HuH-7 (cell line): ENCODE results near the gene MEGF11.
"Not testable (repeated sequence)": the region's sequence is repeated elsewhere in the genome, so short reads cannot be mapped to it uniquely, and the experiment has no call there.

Experiments
- DNase-seq: peaks from one replicate; pipeline ENCODE4 v3.0.0; 2011; ENCODE audit warnings: low spot score

Gene MEGF11

DNA sequence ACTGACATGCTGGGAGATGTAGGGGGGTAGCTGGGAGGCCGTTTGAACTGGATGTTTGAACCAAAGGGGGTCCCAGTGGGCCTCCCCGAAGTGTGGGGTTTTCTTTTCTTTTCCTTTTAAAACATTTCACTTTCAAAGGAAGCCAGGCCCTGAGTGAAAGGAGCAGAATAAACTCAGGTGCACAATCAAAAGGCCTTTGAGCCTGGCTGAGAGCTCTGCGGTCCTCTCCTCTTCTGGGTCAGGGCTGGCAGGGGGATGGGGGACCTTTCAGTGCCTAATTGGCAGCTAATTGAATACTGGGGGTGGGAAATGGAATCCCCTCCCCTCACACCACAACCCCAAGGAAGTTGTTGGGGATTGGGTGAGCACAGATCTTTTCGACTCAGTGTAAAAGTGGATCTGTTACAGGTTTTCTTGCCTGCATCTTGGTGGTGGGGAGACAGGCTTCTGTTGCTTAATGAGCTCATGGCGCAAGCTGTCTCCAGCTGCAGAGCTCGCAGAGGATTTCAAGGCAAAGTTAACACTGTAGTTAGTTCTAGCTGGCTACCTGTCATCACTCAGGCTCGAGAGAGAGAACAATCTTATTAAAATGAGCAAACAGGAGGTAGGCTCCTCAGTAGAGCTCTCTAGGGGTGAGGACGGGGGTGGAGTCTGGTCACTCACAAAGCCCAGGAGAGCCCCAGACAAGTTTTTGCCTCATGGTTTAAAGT is 251.7 kb downstream of the MEGF11 start:
- no peak for DNase-seq

GRCh38 chr15:66001042-66001441 is 252.5 kb downstream of the MEGF11 start:
- no peak for DNase-seq

GRCh38 chr15:65998486-65998885 is 255.1 kb downstream of the MEGF11 start:
- DNase-seq: no peak

DNA sequence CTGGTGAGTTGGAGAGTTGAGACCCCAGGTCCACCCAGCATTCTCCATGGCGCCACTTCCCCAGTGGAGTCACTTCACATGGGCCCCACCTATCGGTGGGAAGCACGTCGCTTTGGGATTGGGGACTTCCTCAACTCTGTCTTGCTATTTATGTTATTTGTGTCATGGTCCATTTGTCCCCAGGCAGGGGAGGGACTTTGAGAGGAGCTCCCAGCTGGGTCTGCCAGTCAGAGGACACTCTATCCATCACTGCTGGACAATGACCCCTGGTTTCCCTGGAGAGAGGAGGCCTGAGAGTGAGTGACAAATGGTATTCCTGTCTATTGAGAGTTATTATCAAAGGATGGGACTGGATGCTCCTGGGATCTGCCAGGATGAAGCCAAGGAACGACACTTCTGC is 256.6 kb downstream of the MEGF11 start:
- no peak for DNase-seq

DNA sequence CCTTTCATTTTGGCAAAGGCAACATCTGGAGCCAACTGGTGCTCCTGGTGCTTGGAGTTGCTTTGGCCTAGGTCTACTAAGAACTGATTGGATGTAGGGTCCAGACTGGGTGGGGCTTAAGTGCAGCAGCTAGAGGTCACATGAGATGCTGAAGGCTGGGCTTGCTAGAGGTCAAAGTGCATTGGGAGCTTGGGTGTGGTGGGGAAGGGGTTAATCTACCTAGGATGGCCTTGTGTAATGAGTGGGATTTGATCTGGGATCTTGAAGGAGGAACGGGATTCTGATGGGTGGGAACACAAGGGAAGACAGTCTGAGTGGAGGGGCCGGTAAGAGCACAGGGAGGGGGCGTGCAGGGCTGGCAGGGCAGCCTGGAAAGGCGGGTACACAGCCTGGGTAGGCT is 258.7 kb downstream of the MEGF11 start:
- no peak for DNase-seq

DNA sequence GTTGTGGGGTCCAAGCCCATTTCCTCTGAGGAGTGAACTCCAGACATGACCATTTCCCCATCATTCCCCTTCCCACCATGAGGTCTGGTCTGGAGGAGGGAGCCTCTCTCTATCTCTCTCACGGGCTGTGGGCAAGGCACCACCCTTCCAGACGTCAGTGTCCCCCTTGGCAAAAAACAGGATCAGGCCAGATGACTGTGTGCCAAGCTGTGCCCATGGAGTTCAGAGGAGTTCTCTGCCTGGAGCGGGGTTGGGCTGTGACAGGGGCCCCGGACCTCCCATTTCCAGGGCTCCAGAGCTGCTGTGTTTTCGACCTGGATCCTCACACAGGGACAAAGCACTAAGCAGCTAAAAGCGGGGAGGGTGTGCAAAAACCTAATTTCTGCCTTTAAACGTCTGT is 259.8 kb downstream of the MEGF11 start:
- DNase-seq: no peak

GRCh38 chr15:65993236-65993635 is 260.3 kb downstream of the MEGF11 start:
- no peak for DNase-seq

DNA sequence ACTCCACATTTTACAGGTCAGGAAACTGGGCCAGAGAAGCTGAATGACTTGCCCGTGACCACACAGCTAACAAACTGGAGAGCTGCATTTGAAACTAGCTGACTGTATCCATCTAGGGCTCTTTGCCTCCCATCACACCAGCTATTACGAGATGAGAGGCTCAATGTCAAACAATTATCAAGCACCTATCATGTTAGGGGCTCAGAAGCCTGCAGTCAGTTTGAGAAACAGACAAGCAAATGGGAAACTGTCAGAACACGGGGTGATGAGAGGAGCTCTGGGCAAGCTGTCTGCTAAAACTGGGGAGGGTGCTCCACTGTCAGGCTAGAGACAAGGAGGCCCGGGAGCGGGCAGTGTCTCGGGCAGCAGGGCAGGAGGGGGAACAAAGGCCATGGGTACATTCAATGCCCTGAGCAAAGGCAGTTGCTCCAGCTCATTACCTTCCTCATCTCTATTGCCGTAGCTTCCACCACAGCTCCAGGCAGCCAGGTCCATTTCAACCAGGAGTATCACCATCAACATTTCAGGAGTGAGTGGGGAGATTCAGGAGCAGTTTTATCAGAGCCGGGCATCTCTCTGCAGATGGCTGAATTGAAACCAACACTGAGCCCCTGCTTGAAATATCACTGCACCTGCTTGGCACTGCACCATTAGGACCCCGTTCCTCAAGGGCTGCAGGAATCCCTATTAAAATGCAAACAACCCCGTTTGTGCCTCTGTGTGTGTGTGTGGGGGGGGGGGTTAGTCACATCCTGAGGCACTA is 261.6 kb downstream of the MEGF11 start:
- no peak for DNase-seq

GRCh38 chr15:65990298-65990981 is 263.1 kb downstream of the MEGF11 start:
- no peak for DNase-seq

- no peak for DNase-seq
These were observed 266.4 kb downstream of the MEGF11 start for GRCh38 chr15:65987100-65987499.

- no peak for DNase-seq
These were observed 267.1 kb downstream of the MEGF11 start for GRCh38 chr15:65986416-65986815.

DNA sequence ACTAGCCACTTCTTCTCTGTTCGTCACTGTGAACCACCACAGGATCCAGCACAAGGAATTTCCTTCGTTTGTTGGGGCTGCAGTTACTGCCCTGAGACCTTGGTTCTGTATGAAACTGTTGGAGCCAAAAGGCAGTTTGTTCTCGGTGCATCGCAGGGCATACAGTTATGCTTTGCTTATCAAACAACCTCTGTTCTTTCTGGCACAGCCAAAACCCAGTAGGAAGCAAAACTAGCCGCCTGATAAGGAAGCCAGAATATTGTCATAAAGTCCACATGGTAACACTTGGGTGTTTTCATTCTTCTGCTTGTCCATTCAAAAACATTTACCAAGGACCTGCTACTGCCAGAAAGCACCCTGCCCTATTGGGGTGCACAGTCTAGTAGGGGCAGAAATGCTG is 268.2 kb downstream of the MEGF11 start:
- DNase-seq: no peak

DNA sequence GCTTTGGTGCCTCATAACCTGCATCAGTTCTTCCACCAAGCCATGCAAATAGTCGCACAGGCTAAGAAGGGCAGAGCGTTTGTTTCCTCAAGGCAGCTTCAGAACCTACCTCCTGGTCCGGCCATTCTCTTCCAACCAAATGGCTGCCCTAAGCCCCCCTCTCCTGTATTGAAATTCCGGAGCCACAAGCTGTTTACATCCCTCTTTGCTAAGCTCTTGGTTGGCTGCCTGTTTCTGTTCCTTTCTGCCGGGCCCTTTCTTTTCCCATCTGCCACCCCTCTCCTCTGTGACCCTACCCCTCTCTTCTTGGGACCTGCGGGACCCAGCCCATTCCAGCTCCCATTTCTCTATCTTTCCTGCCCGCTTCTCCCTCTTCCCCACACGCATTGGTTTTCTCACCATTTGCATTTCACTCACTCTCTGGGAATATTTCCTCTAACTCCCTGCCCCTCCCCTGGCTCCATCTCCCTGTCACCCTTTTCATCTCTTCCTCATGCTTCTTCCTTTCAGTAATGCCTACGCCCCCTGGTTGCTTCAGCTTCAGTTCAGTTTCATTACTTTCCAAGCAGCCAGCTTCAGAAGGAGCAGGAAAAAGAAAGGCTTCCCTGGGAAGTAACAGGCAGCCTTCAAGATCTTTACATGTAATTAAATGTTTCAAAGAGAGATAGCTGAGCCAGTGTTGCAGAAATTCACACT is 270.8 kb downstream of the MEGF11 start:
- no peak for DNase-seq

GRCh38 chr15:65981837-65982626 is 271.5 kb downstream of the MEGF11 start:
- peak; percentile 80 for DNase-seq

GRCh38 chr15:65980824-65981456 is 272.6 kb downstream of the MEGF11 start:
- DNase-seq: peak; percentile 89

DNA sequence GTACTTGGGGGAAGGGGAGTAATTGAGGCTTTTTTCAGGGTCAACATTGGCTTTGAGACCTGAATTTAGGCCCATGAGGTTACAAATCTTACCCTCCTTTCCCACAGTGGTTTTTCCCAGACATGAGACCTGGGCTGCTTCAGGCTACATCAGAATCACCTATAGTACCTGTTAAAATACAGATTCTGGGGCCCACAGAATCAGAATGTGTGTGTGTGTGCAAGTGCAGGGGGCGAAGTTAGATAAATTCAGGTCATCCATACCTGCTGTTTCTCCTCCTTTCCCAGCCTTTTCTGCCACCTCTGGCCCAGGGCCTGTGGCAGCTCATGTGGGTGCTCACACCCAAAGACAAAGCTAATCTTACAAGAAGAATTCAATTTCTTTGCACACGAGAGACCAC is 273.7 kb downstream of the MEGF11 start:
- DNase-seq: no peak

DNA sequence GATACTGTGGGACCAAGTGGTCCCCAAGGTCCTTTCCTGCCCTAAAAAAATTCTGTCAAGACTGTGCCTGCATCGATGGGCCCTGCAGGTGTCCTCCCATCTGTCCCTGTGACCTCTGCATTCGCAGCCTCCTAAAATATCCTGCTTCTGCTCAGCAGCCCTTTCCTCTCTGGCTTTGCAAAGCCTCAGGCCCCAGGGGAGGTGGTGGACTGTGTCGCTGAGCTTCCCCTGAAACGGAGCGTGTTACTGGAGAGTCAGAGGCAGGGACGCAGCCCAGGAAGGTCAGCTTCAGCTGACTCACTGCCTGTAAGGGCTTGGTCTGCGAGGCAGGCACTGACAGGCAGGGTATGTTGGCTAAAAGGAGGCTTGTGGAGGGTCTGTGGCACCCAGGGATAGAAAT is 274.2 kb downstream of the MEGF11 start:
- no peak for DNase-seq

DNA sequence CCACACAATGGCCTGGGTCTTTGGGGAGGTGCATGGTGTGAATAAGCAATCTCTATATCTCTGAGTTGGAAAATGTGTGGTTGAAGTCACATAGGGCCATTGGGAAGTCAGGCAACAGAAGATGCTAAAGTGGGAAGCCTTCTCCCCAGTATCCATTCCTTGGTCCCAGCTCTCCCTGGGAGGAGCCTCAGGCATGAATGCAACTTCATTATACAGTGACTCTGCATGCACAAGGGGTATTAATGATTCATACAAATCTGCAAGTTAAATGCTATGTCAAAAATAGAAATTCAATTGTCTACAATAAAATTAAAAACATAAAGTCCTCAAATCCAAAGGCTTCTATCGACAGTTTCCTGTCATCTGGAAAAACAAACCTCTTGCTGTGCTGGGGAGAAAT is 275.4 kb downstream of the MEGF11 start:
- no peak for DNase-seq

DNA sequence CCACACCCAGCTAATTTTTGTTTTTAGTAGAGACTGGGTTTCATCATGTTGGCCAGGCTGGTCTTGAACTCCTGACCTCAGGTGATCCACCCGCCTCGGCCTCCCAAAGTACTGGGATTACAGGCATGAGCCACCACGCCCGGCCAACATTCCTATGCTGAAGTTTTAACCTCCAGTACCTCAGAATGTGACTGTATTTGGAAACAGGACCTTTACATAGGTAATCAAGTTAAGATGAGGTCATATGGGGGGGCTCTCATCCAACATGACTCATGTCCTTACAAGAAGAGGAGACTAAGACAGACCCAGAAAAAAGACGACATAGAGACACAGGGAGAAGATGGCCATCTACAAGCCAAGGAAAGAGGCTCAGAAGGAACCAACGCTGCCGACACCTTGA is 277.4 kb downstream of the MEGF11 start:
- DNase-seq: not testable (repeated sequence)

DNA sequence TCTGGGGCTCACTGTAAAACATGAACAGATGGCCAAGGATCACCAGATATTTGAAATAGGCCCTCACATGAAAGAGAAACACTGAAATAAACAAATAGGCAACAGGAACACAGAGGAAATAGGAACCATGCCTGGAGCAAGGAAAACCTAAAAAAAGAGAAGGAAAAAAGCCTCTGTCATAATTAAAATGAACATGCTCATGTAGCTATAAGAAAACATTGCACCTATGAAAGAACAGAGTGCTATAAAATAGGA is 281.9 kb downstream of the MEGF11 start:
- DNase-seq: no peak

DNA sequence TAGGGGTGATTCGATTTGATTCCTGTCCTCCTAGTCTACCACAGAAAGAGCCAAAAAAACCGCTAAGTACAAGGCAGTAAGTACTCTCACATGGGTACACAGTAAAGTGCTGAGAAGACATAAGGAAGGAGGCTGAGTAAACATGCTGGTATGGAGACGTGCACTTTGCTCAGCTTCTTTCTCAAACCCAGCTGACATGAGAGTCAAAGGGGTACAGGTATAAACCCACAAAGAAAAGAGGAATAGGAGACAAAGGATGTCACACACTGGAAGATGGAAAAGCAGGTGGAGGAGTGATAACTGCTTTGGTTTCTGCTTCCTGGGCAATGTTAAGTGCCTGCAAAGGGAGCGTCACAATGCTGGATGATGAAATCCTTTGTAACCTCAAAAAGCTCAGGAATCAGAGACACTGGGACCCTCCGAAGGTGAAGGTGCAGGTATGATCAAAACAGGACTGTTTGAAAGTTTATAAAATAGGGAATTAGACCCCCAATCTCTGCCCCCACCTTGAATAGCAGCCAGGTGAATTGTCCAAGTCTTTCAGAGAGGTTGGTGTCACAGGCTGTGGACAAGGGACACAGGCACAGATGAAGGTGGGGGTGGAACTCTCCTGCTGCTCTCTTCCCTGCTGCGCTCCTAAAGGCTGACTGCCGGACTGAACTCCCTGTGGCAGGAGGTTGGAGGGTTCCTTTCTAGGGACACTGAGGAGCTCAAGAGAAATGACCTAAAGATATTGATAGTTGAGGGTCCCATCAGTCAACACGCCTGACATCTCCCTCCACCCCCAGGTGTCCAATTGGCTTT is 282.4 kb downstream of the MEGF11 start:
- no peak for DNase-seq
